H1 (cell line): ENCODE results near the gene ACBD6. TPM values are rescaled to one million over a fixed set of nuclear protein-coding genes. Genes with fewer than 3 reads are reported as not detected.

Experiments
- CTCF ChIA-PET: fragments of 300-600 bp; sonication (Branson Sonifier 250); formaldehyde crosslinking; loops from one replicate; lab custom pipeline; 2021; ENCODE audit not compliant: partially characterized antibody; lab: Charles Lee
- POLR2A ChIA-PET: fragments of 300-600 bp; sonication (Branson Sonifier 250); formaldehyde crosslinking; loops from one replicate; lab custom pipeline; 2021; ENCODE audit warnings: inconsistent platforms; ENCODE audit not compliant: partially characterized antibody; lab: Charles Lee
- DNase-seq, 2 experiments: peaks; one replicate each; pipeline versions ENCODE4 v3.0.0 to v3.0.0-alpha.2; 2010 to 2022; ENCODE audit warnings: low spot score in 2 of 2, low read depth in 1 of 2, mixed read lengths in 1 of 2
- FAIRE-seq: peaks from 2 replicates; lab custom pipeline; 2011; peaks lifted over from hg19 to GRCh38; lab: Jason Lieb, UNC
- H2AFZ ChIP-seq: 2 replicates; pipeline ENCODE4 v1.8.1; 2012; ENCODE audit warnings: low read length, inconsistent platforms
- H2AK5ac ChIP-seq: 2 replicates; pipeline ENCODE4 v1.6.1; 2013; ENCODE audit warnings: low read depth, low read length
- H2BK120ac ChIP-seq: replicated peaks from 2 replicates; pipeline ENCODE3; 2013; ENCODE audit warnings: low read depth, low read length, inconsistent platforms
- H2BK12ac ChIP-seq: 2 replicates; pipeline ENCODE4 v1.6.1; 2013; ENCODE audit warnings: low read depth, low read length
- H2BK15ac ChIP-seq: 2 replicates; pipeline ENCODE4 v1.6.1; 2013; ENCODE audit warnings: low read length
- H2BK20ac ChIP-seq: 2 replicates; pipeline ENCODE4 v1.6.1; 2013; ENCODE audit warnings: low read length
- H2BK5ac ChIP-seq: 2 replicates; pipeline ENCODE4 v1.6.1; 2013; ENCODE audit warnings: low read depth, low read length
- H3K14ac ChIP-seq: 2 replicates; pipeline ENCODE4 v1.6.1; 2013; ENCODE audit warnings: inconsistent platforms; ENCODE audit not compliant: insufficient read length
- H3K18ac ChIP-seq: 2 replicates; pipeline ENCODE4 v1.6.1; 2013; ENCODE audit warnings: low read length; ENCODE audit errors: extremely low read depth
- H3K23ac ChIP-seq: 2 replicates; pipeline ENCODE4 v1.6.1; 2013; ENCODE audit warnings: inconsistent platforms; ENCODE audit not compliant: insufficient read length
- H3K23me2 ChIP-seq: 2 replicates; pipeline ENCODE4 v1.6.1; 2013; ENCODE audit warnings: low read depth, low read length
- H3K27ac ChIP-seq: 2 replicates; pipeline ENCODE4 v1.6.1; 2011; ENCODE audit warnings: low read depth, low read length, inconsistent platforms
- H3K27me3 ChIP-seq, 4 experiments: replicated peaks in 1 of 4; 1 replicate in 1 of 4; 2 replicates in 3 of 4; pipeline versions ENCODE4 v1.6.1 to v1.8.1; 2011 to 2013; ENCODE audit warnings: low read length in 3 of 4, mild to moderate bottlenecking in 3 of 4, inconsistent platforms in 2 of 4, mixed read lengths in 2 of 4, moderate library complexity in 1 of 4; ENCODE audit not compliant: control insufficient read depth in 3 of 4, insufficient read depth in 3 of 4; ENCODE audit errors: extremely low read depth in 1 of 4
- H3K36me3 ChIP-seq, 4 experiments: 2 replicates each; pipeline versions ENCODE4 v1.6.1 to v1.8.1; 2011 to 2013; ENCODE audit warnings: mild to moderate bottlenecking in 4 of 4, low read length in 3 of 4, moderate library complexity in 2 of 4, control low read depth in 1 of 4, inconsistent platforms in 1 of 4; ENCODE audit not compliant: insufficient read depth in 4 of 4, control insufficient read depth in 2 of 4
- H3K4ac ChIP-seq: replicated peaks from 2 replicates; pipeline ENCODE3; 2013; ENCODE audit warnings: low read length, low read depth, mixed read lengths, inconsistent platforms; ENCODE audit not compliant: insufficient read length
- H3K4me1 ChIP-seq, 4 experiments: replicated peaks in 1 of 4; 1 replicate in 1 of 4; 2 replicates in 3 of 4; pipeline versions ENCODE4 v1.6.1 to v1.8.1; 2011 to 2013; ENCODE audit warnings: low read length in 3 of 4, inconsistent platforms in 2 of 4, mixed read lengths in 1 of 4; ENCODE audit not compliant: insufficient read depth in 4 of 4, control insufficient read depth in 3 of 4
- H3K4me2 ChIP-seq, 2 experiments: 2 replicates each; pipeline versions ENCODE4 v1.6.1 to v1.8.1; 2011 to 2013; ENCODE audit warnings: low read depth in 2 of 2, low read length in 2 of 2, control low read depth in 1 of 2, inconsistent platforms in 1 of 2, mild to moderate bottlenecking in 1 of 2; ENCODE audit not compliant: insufficient read depth in 1 of 2
- H3K4me3 ChIP-seq, 4 experiments: fragments of 200-600, 300-600 bp in 1 of 4; sonication (generic), shearing (Covaris generic), sonication (Bioruptor Twin) in 1 of 4; 2 replicates each; pipeline versions ENCODE4 v1.5.1 to v1.8.1; 2011 to 2016; ENCODE audit warnings: low read length in 4 of 4, low read depth in 3 of 4, control low read depth in 2 of 4, inconsistent platforms in 2 of 4, mild to moderate bottlenecking in 2 of 4, mixed read lengths in 1 of 4, moderate library complexity in 1 of 4; ENCODE audit not compliant: insufficient read depth in 2 of 4; ENCODE audit errors: extremely low read depth in 1 of 4
- H3K56ac ChIP-seq: replicated peaks from 2 replicates; pipeline ENCODE3; 2013; ENCODE audit warnings: low read depth, mild to moderate bottlenecking, mixed read lengths, low read length, inconsistent platforms; ENCODE audit not compliant: insufficient read length
- H3K79me1 ChIP-seq: 2 replicates; pipeline ENCODE4 v1.6.1; 2013; ENCODE audit warnings: low read depth, low read length, control low read depth
- H3K79me2 ChIP-seq, 2 experiments: 2 replicates each; pipeline versions ENCODE4 v1.6.1 to v1.8.1; 2012 to 2013; ENCODE audit warnings: low read length in 2 of 2, mild to moderate bottlenecking in 2 of 2, inconsistent platforms in 1 of 2; ENCODE audit not compliant: insufficient read depth in 2 of 2, control insufficient read depth in 1 of 2
- H3K9ac ChIP-seq, 4 experiments: replicated peaks in 1 of 4; 1 replicate in 1 of 4; 2 replicates in 3 of 4; pipeline versions ENCODE4 v1.6.1 to v1.8.1; 2011 to 2013; ENCODE audit warnings: low read depth in 3 of 4, low read length in 3 of 4, control low read depth in 2 of 4, mild to moderate bottlenecking in 2 of 4, moderate library complexity in 2 of 4, inconsistent platforms in 1 of 4; ENCODE audit errors: extremely low read depth in 1 of 4
- H3K9me3 ChIP-seq, 2 experiments: 2 replicates each; pipeline versions ENCODE4 v1.6.1 to v1.8.1; 2012 to 2013; ENCODE audit warnings: mild to moderate bottlenecking in 2 of 2, moderate library complexity in 2 of 2, control low read depth in 1 of 2, inconsistent platforms in 1 of 2, low read depth in 1 of 2, low read length in 1 of 2, mixed read lengths in 1 of 2; ENCODE audit not compliant: insufficient read depth in 2 of 2
- H4K20me1 ChIP-seq, 2 experiments: replicated peaks in 1 of 2; 2 replicates each; pipeline versions ENCODE3 to v1.8.1; 2011 to 2013; ENCODE audit warnings: inconsistent platforms in 2 of 2, low read length in 2 of 2, mild to moderate bottlenecking in 1 of 2; ENCODE audit not compliant: insufficient read depth in 2 of 2, control insufficient read depth in 1 of 2
- H4K5ac ChIP-seq: 2 replicates; pipeline ENCODE4 v1.6.1; 2013; ENCODE audit warnings: low read length, low read depth, mixed read lengths, inconsistent platforms; ENCODE audit not compliant: insufficient read length
- H4K8ac ChIP-seq: 2 replicates; pipeline ENCODE4 v1.8.0; 2013; ENCODE audit warnings: mild to moderate bottlenecking, moderate library complexity, low read length, inconsistent platforms; ENCODE audit not compliant: insufficient read depth; ENCODE audit errors: extremely low read depth
- H4K91ac ChIP-seq: replicated peaks from 2 replicates; pipeline ENCODE3; 2013; ENCODE audit warnings: low read length, mixed read lengths, inconsistent platforms; ENCODE audit not compliant: insufficient read length
- CHD1 ChIP-seq: IDR thresholded peaks from 2 replicates; pipeline ENCODE4 v1.6.1; 2012; ENCODE audit warnings: low read depth, low read length, improper control_type of control experiment
- CREB1 ChIP-seq: IDR thresholded peaks from 2 replicates; pipeline ENCODE4 v1.6.1; 2012; ENCODE audit warnings: inconsistent platforms
- HDAC2 ChIP-seq, 2 experiments: fragments of 300-600 bp in 1 of 2; sonication (generic) in 1 of 2; IDR thresholded peaks; 2 replicates each; pipeline ENCODE4 v1.6.1; 2011 to 2012; ENCODE audit warnings: low read depth in 2 of 2, low read length in 2 of 2, mild to moderate bottlenecking in 2 of 2, moderate library complexity in 2 of 2, borderline replicate concordance in 1 of 2, inconsistent platforms in 1 of 2
- POLR2A ChIP-seq, 2 experiments: IDR thresholded peaks; 1 replicate in 1 of 2; 2 replicates in 1 of 2; pipeline ENCODE4 v1.6.1; 2011; ENCODE audit warnings: low read depth in 2 of 2, low read length in 2 of 2, mild to moderate bottlenecking in 2 of 2; ENCODE audit errors: control extremely low read depth in 1 of 2
- POU5F1 ChIP-seq: IDR thresholded peaks from 2 replicates; pipeline ENCODE4 v1.6.1; 2011; ENCODE audit warnings: low read depth, mild to moderate bottlenecking, low read length, moderate library complexity
- RXRA ChIP-seq: IDR thresholded peaks from 2 replicates; pipeline ENCODE4 v1.6.1; 2011; ENCODE audit warnings: low read depth, mild to moderate bottlenecking, low read length, moderate library complexity; ENCODE audit not compliant: insufficient read depth
- SIN3A ChIP-seq, 2 experiments: IDR thresholded peaks in 1 of 2; conservative IDR thresholded peaks in 1 of 2; 2 replicates each; pipeline ENCODE4 v1.6.1; 2011 to 2012; ENCODE audit warnings: low read length in 2 of 2, improper control_type of control experiment in 1 of 2, low read depth in 1 of 2, mild to moderate bottlenecking in 1 of 2
- WGBS, 2 experiments: shearing (Covaris generic) in 1 of 2; methylation state at CpG; one replicate each; pipeline versions ENCODE4 v1.1.6 to v1.1.7; 2013 to 2015; ENCODE audit warnings: low lambda C conversion rate in 2 of 2, mixed read lengths in 2 of 2, inconsistent platforms in 1 of 2, low coverage in 1 of 2, missing lambda C conversion rate in 1 of 2; ENCODE audit not compliant: insufficient replicate concordance in 2 of 2, insufficient coverage in 1 of 2, insufficient read length in 1 of 2; ENCODE audit errors: extremely low coverage in 1 of 2, missing lambda C conversion rate in 1 of 2; 5-methylcytosine and 5-hydroxymethylcytosine counted together
- polyA plus RNA-seq, 7 experiments: library from polyadenylated mRNA; depleted of rRNA in 3 of 7; stranded (reverse) in 5 of 7; unstranded in 2 of 7; fragments of >200 nt in 5 of 7; fragments of 200-250 nt in 2 of 7; gene quantifications; 1 replicate in 5 of 7; 2 replicates in 1 of 7; 4 replicates in 1 of 7; pipeline versions ENCODE4 v1.2.1 to v1.2.3, GENCODE V29; 2011 to 2013; ENCODE audit warnings: missing spikeins in 2 of 7, mixed read lengths in 2 of 7
- total RNA-seq: library from RNA; stranded (reverse); fragmentation: NEBNext Ultra II Directional; extraction: Animal tissue kit (Norgen Biotek cat#: 25700); gene quantifications from 2 replicates; pipeline ENCODE4 v1.2.1, GENCODE V29; 2021
- TF ChIP-seq, protein P1 (sequence below): IDR thresholded peaks from 2 replicates; pipeline ENCODE4 v1.6.1; 2012; ENCODE audit warnings: inconsistent platforms
- TF ChIP-seq, protein P2 (sequence below): IDR thresholded peaks from 2 replicates; pipeline ENCODE4 v1.6.1; 2012; ENCODE audit warnings: low read length, inconsistent platforms
- TF ChIP-seq, protein P3 (sequence below): IDR thresholded peaks from 2 replicates; pipeline ENCODE4 v1.6.1; 2012; ENCODE audit warnings: inconsistent platforms

The ACBD6 gene
- total and polyA plus RNA-seq, 2 of the 8 experiments (the other 6 are each of a cell fraction or from before 2014, with no cell fraction given) = 52.0 to 67.7 TPM

DNA sequence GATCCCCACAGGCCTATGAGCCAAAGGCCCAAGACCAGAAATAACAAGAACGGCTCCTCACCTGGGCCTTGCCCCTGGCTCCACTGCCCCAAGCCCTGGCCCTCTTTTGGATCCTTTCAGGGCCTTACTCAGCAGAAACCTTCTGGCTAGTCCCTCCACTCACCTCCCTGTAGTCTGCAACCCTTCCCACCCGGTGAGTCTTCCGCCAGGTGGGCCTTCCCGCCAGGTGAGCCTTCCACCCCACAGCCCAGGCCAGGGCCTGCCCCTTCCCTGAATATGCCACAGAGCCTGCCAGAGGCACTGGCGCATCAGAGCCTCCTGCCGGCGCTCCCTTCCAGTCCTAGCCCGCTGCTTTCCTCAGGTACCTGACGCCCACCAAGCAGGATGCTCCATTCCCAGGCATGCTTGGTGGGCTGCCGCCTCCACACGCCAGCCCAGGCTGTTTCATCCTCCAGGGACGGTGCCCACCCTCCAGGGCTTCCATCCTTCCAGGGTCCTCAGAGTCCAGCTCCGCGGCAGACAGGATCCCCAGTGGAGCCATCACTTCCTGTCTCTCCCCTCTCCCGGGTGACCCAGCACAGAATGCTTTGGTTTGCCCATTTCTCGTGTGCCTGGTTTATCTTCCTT, 251.4 kb downstream of the ACBD6 start:
- Histone ChIP-seq H3K79me1 (no peaks in the 10 kb centered on the region), H2BK15ac (no peak overlapping the region), H3K4me1 (peaks cover 7 to 28% (median 17%) of the 10 kb centered on the region in 4 experiments), H2BK5ac (no peak overlapping the region), H3K27ac (no peak overlapping the region), H2BK12ac (no peak overlapping the region), H3K4me2 (no peak overlapping the region), H3K9ac (no peak overlapping the region), H3K56ac (no peak overlapping the region), H3K79me2 (no peaks in the 10 kb centered on the region), H3K4ac (no peak overlapping the region), H3K18ac (no peak overlapping the region; the same call in 1 of the 2 replicates), H3K27me3 (no peaks in the 10 kb centered on the region; a peak in 1 of 7 replicates), H4K20me1 (peaks cover 0 to 2% of the 10 kb centered on the region in 2 experiments), H3K23ac (no peak overlapping the region), H2AK5ac (0 out of 2 replicates have a peak overlapping the region, but pooled peaks have one; percentile 100), H4K8ac (no peak overlapping the region), H2BK120ac (no peak overlapping the region), H3K9me3 (no peaks in the 10 kb centered on the region), H3K36me3 (no peaks in the 10 kb centered on the region), H4K91ac (no peak overlapping the region), H2AFZ (no peak overlapping the region), H3K14ac (no peak overlapping the region), H4K5ac (no peak overlapping the region), H2BK20ac (no peak overlapping the region), H3K23me2 (peaks cover 3% of the 10 kb centered on the region; the same call in 1 of the 2 replicates), H3K4me3 (no peak overlapping the region)
- TF ChIP-seq CHD1 = no peak
- TF ChIP-seq RXRA = no peak
- no peak for TF ChIP-seq CREB1
- no peak for TF ChIP-seq POU5F1
- TF ChIP-seq, protein P1, sequence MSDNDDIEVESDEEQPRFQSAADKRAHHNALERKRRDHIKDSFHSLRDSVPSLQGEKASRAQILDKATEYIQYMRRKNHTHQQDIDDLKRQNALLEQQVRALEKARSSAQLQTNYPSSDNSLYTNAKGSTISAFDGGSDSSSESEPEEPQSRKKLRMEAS = no peak
- TF ChIP-seq POLR2A (IDR thresholded peaks at IDR 0.05; ENCODE audit: control extremely low read depth in 1 of 2, low read depth in 2 of 2, low read length in 2 of 2) = no peak
- TF ChIP-seq SIN3A (conservative IDR thresholded peaks at IDR 0.05 in 1 of 2, IDR thresholded peaks at IDR 0.05 in 1 of 2; ENCODE audit: low read depth in 1 of 2, low read length in 2 of 2) = no peak
- TF ChIP-seq, protein P2, sequence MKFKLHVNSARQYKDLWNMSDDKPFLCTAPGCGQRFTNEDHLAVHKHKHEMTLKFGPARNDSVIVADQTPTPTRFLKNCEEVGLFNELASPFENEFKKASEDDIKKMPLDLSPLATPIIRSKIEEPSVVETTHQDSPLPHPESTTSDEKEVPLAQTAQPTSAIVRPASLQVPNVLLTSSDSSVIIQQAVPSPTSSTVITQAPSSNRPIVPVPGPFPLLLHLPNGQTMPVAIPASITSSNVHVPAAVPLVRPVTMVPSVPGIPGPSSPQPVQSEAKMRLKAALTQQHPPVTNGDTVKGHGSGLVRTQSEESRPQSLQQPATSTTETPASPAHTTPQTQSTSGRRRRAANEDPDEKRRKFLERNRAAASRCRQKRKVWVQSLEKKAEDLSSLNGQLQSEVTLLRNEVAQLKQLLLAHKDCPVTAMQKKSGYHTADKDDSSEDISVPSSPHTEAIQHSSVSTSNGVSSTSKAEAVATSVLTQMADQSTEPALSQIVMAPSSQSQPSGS = no peak
- TF ChIP-seq, protein P3, sequence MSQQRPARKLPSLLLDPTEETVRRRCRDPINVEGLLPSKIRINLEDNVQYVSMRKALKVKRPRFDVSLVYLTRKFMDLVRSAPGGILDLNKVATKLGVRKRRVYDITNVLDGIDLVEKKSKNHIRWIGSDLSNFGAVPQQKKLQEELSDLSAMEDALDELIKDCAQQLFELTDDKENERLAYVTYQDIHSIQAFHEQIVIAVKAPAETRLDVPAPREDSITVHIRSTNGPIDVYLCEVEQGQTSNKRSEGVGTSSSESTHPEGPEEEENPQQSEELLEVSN = no peak
- TF ChIP-seq HDAC2 (IDR thresholded peaks at IDR 0.05; ENCODE audit: borderline replicate concordance in 1 of 2, low read depth in 2 of 2, low read length in 2 of 2) = no peak
- POLR2A ChIA-PET = no interaction called here
- WGBS, 2 experiments = 87% methylated on average over 13 of the region's 16 CpGs; no CpG with 5 or more reads in 1 of the 2 experiments
- no peak for DNase-seq
- CTCF ChIA-PET = interaction anchor here (0.8 to 17.1 kb wide), 16 partner anchors 8 to 228 kb away, joined by 3 to 244 read pairs (median 22); partner anchors contain the start of gene LHX4
- no peak for FAIRE-seq
